Activated T-cell treated with anti-CD3 and anti-CD28 coated beads for 24 hours (primary cell): Measurements from ENCODE around the gene PPM1G.
"Not testable (repeated sequence)": the region's sequence is repeated elsewhere in the genome, so short reads cannot be mapped to it uniquely, and the experiment has no call there.

Experiments
- DNase-seq: peaks from one replicate; pipeline ENCODE4 v3.0.0-alpha.2; 2020; ENCODE audit warnings: low read depth

Gene PPM1G

DNA sequence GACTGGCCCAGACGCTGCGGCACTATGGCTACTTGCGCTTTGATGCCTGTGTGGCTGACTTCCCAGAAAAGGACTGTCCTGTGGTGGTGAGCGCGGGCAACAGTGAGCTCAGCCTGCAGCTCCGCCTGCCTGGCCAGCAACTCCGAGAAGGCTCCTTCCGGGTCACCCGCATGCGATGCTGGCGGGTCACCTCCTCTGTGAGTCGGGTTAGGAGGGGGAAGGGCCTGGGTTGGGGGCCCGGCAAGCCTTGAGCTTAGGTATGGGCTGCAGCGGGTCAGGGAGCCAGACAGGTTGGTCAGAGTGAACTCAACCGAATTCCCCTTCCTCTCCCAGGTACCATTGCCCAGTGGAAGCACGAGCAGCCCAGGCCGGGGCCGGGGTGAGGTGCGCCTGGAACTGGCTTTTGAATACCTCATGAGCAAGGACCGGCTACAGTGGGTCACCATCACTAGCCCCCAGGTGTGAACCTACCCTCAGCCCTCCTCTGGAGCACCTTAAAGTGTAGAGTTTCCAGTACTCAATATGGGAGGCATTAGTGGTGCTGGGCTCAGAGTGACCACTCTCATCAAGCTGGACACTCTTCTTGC lies 33.8 kb downstream of the PPM1G start:
- no peak for DNase-seq

DNA sequence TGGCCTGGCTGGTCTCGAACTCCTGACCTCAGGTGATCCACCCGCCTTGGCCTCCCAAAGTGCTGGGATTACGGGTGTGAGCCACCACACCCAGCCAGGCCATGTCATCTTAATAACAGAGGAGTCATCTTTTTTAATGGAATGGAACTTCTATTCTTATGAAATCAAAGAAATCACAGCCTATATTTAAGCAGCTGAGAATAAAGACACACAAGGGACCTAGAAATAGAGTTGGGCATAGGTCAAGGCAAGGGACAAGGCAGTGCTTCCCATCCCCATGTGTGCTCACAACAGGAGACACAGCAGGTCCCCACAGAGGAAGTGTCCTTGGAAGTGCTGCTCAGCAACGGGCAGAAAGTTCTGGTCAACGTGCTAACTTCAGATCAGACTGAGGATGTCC lies 35.8 kb downstream of the PPM1G start:
- DNase-seq: no peak

DNA sequence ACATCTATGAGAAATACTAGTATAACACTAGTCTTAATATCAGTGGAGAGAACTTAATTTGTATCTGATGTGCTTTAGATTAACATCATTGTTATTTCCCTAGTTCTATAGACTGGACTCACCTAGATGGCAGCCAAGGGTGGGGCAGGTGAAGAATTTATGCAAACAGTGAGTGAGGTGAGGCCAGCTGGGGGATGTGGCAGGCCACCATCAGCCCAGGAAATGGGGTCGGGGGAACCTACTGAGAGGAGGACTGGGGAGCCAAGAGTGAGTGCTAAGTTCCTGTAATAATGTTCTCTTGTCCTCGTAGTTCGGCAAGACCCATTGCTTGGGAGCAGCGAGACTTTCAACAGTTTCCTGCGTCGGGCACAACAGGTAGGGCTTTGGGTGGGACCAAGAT lies 36.5 kb downstream of the PPM1G start:
- no peak for DNase-seq

DNA sequence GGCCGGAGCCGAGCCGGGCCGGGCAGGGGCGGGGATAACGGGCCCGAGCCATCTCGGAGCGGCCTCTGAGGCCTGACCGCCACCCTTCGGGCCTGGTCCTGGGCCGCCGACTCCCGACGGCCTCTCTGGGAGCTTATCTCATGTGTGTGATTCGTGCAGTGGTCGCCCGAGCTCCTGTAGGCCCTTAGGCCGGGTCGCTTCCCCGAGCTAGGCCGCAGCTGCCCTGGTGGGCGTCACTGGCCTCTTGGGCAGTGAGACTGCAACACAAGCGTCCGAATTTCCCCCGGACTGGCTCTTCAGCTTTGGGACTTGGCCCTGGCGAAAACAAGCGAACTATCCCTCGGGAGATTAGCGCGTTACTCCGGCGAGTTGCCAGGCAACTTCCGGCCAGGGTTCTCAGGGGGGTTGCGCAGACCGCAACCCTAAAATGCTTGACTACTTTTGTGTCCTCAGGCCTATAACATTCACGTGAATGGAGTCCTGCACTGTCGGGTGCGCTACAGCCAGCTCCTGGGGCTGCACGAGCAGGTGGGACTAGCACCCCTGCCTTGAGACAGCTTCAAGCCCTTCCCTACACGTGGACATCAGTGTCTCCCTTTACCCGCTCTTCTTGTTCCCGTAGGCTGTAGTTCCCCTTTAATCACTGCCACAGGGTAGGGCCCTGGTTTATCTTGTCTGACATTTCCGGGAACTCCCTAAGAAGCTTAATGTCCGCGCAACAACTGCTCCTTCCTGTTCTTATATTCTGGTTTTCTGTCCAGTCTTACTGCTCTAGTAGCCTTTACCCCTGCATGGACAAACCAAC lies 38.4 kb downstream of the PPM1G start:
- DNase-seq: no peak

DNA sequence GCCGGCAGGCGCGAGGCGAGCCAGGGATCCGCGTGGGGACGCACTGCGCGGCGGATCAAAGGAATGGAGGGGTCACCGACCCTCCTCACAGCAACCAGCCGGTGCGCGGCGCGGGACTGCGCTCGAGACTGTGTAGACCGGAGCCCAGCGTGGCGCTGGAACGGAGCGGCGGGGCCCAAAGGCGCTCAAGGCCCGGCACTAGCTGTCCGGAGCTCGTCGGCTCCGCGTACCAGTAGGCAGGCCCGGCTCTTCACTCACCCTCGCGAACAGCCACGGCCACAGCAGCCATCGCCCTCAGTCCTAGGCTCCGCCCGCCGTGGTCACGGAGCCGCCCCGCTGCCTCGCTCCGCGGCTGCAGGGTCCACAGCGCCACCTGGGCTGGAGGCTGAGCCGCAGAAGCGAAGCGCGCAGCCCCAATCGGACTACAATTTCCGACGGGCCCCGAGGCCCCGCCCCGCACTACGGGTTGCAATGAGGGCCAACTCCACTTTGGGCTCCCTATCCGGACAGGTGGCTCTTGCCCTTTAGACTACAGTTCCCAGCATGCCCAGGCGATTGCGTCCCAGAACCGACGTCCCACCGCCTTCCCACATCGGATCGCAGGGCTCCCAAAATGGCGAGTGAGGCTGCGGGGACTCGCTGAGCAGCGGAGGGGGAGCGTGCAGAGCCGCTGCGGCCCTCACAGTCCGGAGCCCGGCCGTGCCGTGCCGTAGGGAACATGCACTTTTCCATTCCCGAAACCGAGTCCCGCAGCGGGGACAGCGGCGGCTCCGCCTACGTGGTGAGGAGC lies 39.2 kb downstream of the PPM1G start, which contains the start of the genes EIF2B4 and SNX17:
Gene EIF2B4, minus strand, starts transcription at position 313 of the 790 bp plus-strand sequence. Its CDS starts 24 bp downstream, at position 289.
Gene SNX17, plus strand, starts transcription at position 591 of the 790 bp plus-strand sequence. Its CDS starts 128 bp downstream, at position 719.
- DNase-seq: peak; percentile 99

DNA sequence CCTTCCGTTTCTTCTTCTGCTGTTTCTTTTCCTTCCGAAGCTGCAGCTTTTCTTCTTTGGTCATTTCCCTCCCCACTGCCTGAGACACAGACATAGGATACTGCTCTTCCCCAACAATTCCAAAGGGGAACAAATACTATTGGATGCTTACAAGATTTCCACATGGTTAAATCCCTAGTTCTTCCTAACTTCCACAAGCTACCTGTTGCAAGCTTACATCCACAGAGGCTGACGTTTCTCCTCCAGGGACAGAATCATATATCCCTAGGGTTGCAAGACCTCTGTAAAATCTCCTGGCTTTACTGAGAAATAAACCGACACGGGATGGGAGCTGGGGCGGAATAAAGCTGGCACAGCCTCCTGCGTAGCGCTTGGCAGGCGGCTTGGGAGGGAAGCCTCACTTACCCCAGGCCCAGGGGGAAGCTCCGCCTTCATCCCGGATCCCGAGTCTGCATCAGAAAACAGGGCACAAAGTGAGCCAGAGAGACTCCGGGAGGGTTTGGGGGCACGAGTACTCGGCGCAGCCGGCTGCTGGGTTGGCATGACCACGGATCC lies 39.8 kb downstream of the PPM1G start:
- no peak for DNase-seq

DNA sequence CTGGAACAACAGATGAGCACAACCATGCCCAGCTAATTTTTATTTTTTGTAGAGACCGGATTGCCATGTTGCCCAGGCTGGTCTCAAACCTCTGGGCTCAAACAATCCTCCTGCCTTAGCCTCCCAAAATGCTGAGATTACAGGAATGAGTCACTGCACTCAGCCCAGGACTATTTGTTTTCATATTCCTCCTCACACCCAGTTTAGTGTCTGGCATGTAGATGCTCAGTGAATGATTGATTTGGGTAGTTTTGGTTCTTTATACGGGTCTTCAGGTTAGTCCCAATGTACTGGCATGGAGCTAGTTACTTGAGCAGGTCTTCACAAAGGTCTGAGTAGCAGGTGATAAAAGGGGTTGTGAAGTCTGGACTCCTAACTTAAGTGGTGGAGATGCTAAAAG lies 45.5 kb downstream of the PPM1G start:
- no peak for DNase-seq

DNA sequence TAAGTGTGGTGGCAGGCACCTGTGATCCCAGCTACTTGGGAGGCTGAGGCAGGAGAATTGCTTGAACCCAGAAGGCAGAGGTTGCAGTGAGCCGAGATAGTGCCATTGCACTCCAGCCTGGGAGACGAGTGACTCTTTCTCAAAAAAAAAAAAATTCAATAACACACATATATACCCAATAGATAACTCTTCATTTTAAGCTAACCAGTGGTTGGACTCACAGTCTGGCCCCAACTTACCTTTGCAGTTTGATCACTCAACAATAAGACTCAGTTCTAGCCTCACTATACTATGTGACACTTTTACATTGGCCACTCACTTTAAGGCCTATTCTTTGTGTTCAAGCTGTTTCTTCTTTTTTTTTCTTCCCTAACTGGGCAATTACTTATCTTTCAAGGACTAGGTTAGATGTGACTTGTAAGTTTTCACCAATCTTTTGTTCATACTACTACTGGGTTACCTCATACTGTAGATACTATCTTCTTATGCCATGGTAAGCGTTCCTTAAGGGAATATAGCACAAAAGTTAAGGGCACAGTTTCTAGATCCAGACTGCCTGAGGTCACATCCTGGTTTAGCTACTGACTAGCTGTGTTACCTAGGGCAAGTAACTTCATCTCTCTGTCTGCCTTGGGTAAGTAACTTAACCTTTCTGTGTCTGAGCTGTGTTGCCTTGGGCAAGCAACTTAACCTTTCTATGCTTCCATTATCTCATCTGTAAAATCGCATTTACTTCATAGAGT lies 46.5 kb downstream of the PPM1G start:
- DNase-seq: no peak

DNA sequence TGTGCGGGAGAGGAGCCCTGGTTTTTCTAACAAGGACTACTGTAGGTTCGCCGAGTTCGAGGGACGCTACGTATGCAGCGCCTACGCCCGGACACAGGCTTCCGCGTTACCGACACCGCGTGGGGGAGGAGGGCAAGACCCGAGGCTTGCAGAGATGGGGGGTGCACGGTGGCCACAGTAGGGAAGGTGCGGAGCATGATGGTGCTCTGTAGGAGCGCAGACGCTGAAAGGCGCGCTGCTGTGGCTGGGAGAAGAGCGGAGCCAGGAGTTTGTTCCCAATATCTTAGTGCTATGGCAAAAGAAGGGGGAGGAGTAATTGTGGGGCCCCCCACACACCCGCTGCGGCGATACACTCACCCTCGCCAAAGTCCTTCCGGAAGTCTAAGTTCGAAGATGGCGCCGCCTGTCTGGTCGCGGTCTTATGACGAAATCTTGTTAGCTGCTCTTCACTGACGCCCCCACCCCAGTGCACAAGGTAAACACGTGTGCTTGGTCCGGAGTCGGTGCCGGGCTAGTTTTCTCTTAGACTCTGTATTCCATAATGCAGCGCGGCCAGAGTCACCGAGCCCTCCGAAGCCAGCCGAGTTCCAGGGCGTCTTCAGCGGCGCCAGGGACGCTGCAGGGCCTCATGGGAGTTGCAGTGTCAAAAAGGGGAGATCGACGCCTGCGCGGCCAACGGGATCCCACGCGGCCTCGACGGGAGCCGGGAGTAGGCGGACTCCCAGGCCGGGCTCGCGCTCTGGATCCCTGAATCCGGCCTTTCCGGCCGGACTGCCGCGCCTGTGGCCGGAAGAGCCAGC lies 52.8 kb downstream of the PPM1G start, which contains the start of gene GTF3C2:
Gene GTF3C2, minus strand, starts transcription at position 383 of the 800 bp plus-strand sequence. CDS start 13,210 bp downstream, outside the sequence.
- peak; percentile 91 for DNase-seq

DNA sequence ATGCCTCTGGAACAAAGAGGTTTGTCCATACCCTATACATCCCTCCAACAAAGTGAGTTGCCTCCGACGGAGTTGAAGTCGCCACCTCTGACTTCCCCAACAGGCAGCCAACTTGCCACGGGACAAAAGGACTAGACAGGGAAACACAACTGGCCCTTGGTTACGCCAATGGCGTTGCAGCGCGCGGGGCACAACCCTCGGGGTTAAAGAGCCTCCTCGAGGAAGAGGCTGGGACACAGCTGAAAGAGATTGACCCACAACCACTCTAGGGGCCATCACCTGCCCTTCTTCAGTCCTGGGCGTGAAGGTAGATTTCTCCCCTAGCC lies 53.4 kb downstream of the PPM1G start:
- DNase-seq: peak; percentile 41

DNA sequence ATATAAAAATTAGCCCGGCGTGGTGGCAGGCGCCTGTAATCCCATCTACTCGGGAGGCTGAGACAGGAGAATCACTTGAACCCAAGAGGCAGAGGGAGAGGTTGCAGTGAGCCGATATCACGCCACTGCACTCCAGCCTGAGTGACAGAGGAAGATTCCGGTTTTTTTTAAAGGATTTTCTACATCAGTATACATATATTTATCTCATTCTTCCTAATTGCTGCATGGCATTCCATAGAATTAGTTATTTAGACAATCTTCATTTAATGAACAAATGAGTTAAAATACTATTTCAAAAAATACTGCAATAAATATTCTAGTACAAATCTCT lies 54.8 kb downstream of the PPM1G start:
- no peak for DNase-seq

DNA sequence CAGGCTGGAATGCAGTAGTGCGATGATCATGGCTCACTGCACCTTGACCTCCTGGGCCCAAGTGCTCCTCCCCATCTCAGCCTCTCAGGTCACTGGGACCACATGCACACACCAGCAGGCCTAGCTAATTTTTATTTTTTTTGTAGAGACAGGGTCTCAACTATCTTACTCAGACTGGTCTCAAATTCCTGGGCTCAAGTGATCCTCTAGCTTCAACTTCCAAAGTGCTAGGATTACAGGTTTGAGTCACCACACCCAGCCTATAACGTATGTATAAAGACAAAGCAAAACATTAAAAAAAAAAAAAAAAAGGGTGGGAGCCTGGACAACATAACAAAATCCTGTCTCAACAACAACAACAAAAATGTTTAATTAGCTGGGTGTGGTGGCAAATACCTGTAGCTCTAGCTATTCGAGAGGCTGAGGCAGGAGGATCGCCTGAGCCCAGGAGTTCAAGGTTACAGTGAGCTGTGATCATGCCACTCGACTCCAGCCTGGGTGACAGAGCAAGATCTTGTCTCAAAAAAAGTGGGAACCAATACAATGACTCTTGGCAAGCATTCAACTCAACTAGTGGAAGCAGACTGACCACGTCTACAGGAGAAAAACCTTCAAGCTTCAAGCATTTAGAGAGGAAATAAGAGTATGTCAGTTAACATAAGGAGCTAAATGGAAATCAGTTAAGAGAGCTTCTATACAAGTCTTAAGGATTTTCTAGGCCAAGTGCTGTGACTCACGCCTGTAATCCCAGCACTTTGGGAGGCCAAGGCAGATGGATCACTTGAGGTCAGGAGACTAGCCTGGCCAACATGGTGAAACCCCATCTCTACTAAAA lies 55.4 kb downstream of the PPM1G start:
- no peak for DNase-seq

DNA sequence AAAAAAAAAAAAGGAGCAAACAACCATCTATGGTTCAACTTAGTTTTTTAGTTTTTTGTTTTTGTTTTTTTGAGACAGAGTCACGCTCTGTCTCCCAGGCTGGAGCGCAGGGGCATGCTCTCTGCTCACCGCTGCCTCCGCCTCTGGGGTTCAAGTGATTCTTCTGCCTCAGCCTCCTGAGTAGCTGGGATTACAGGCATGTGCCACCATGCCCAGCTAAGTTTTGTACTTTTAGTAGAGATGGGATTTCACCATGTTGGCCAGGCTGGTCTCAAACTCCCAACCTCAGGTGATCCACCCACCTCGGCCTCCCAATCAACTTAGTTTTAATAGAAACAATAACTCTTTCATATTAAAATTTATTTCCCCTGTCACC lies 56.0 kb downstream of the PPM1G start:
- not testable (repeated sequence) for DNase-seq

DNA sequence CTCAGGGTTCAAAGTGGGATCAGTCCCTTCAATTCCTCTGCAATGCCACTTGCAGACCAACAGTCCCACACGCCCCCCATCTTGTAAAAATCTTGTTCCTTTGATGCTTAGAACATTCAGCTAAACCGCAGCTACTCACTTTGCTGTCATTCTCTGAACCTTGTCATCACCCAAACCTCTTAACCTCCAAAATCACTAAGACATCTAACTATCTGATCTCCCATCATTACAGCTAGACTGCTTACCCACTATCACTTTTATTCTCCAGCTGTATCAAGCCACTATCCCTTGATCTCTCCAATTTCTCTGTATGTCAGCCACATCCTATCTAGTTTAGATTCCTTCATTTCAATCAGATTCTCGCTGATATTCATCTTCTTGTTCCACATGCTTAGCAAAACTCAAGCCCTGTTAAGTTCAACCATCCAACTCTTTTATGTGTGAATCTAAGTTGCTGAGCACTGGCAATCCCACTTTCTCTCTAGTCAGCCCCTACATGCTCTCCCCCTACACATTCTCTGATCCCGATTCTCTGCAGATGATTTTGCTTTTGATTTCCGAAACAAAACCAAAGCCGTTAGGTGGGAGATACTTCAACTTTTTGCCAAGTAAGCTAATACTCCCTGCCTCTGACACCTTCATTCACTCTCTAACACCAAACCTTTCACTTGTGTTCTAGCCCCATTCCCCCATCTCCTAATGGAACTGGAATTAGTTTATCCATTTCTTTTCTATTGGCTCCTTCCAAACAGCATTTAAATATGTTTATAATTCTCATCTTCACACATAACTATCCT lies 57.4 kb downstream of the PPM1G start:
- no peak for DNase-seq

DNA sequence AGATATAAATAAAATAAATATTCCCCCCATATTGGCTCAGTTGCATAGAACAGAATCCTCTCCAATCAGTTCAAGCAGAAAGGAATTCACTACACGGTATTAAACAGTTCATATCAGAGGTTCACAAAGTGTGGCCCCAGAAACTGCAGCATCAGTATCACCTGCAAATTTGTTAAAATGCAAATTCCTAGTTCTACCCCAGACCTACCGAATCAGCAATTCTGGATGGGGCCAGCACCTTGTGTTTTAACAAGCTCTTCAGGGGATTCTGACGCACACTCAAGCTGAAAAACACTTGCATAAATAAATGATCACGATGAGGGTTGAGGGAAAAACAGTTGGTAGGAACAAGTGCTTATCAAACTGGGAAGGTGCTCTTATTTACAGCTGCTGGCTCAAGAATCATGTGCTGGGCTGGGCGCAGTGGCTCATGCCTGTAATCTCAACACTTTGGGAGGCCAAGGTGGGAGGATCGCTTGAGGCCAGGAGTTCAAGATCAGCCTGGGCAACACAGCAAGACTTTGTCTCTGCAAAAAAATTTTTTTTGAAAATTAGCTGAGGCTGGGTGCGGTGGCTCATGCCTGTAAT lies 59.2 kb downstream of the PPM1G start:
- no peak for DNase-seq

DNA sequence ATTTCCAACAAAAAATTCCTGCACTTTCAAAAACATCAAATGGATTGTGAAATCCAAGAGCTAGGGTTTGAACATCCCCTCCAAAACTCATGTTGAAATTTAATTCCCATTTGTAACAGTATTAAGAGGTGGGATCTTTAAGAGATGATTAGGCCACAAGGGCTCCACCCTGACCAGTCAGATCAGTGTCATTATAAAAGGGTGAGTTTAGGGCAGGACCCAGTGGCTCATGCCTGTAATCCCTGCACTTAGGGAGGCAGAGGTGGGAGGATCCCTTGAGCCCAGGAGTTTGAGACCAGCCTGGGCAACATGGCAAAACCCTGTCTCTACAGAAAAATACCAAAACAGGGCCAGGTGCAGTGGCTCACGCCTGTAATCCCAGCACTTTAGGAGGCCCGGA lies 61.8 kb downstream of the PPM1G start:
- no peak for DNase-seq

DNA sequence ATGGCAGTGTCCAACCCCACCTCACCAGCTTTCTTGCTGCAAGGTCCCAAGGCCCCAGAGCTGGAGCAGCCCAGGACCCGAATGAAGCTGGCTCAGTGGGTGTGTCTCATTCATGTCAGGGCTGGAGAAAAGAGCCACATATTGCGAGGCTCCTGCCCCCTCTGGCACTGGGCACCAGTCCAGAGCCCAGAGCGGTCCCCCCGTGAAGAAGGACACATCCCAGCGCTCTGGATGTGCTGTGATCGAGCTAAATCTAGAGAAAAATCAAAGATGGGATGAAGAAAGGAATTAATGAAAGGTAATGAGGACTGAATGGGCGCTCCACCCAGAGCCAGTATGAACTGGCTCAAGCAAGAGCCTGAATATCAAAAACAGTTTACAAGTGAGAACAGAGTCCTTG lies 73.2 kb downstream of the PPM1G start:
- DNase-seq: no peak

DNA sequence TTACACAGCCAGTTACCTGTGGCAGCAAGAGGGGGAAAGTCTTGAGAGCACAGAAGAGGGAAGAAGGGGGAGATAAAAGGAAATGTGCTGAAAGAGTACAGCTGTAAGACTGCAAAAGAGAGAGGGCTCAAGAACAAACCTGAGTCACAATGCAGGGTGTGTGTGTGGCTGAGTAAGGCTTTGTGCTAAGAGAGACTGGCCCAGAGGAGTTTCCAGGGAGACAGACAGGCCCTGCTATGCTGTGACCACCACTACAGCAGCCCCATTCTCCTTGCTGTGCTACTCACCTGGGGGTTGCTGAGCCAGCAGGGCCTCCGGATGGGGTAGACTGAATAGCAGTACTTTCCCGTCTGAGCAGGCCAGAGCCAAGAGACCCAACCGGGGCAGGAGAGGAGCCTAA lies 74.1 kb downstream of the PPM1G start:
- DNase-seq: no peak
